Right lobe of liver (tissue), 6 donors: ENCODE measurements around the gene FLYWCH1. TPM values are rescaled to one million over a fixed set of nuclear protein-coding genes. Genes with fewer than 3 reads are reported as not detected.

Experiments
- ATAC-seq, 4 donors: fragments of 200-7000 bp; cut with Tn5 transposase; one replicate each; pipeline ENCODE4 v1.9.1; 2020; ENCODE audit warnings: mild to moderate bottlenecking in 4 of 4, moderate library complexity in 4 of 4
- DNase-seq, 3 donors: peaks; one replicate each; pipeline ENCODE4 v3.0.0-alpha.2; 2020
- H3K27ac ChIP-seq, 3 donors: fragments of 200-600 bp; one replicate each; pipeline ENCODE4 v1.8.0; 2022
- H3K27me3 ChIP-seq, 2 donors: fragments of 200-600 bp; one replicate each; pipeline ENCODE4 v1.8.0; 2022
- H3K36me3 ChIP-seq, 4 donors: fragments of 200-600 bp; sonication (generic) in 1 of 4; one replicate each; pipeline versions ENCODE4 v1.5.1 to v1.8.0; 2017 to 2022; ENCODE audit warnings: control low read depth in 1 of 4
- H3K4me1 ChIP-seq, 4 donors: fragments of 200-600 bp; sonication (generic) in 1 of 4; one replicate each; pipeline versions ENCODE4 v1.5.1 to v1.8.0; 2017 to 2022; ENCODE audit warnings: control low read depth in 1 of 4
- H3K4me3 ChIP-seq, 3 donors: fragments of 200-600 bp; one replicate each; pipeline ENCODE4 v1.8.0; 2022
- H3K9me3 ChIP-seq, 4 donors: fragments of 200-600 bp; sonication (generic) in 1 of 4; one replicate each; pipeline versions ENCODE4 v1.5.1 to v1.8.0; 2017 to 2022; ENCODE audit warnings: control low read depth in 1 of 4
- CTCF ChIP-seq, 4 donors: fragments of 200-600 bp in 3 of 4; fragments of 450-650 bp in 1 of 4; IDR thresholded peaks; one replicate each; pipeline versions ENCODE4 v1.5.1 to v1.8.0; 2016 to 2022; ENCODE audit warnings: antibody characterized with exemption in 4 of 4, mild to moderate bottlenecking in 2 of 4
- POLR2A ChIP-seq: fragments of 450-650 bp; IDR thresholded peaks from one replicate; pipeline ENCODE4 v1.6.1; 2017; ENCODE audit warnings: antibody characterized with exemption, mild to moderate bottlenecking
- WGBS: methylation state at CpG from one replicate; pipeline ENCODE4 v1.1.6; 2018; ENCODE audit warnings: low coverage, low lambda C conversion rate; ENCODE audit not compliant: insufficient coverage; ENCODE audit errors: missing lambda C conversion rate; 5-methylcytosine and 5-hydroxymethylcytosine counted together
- intact Hi-C, 2 donors: fragments of 100-400 bp; cut with DNase I; formaldehyde crosslinking; loops; one replicate each; pipeline versions ENCODE4 v1.11.2 to v1.14.1; 2022
- total RNA-seq, 6 experiments: library from RNA; depleted of rRNA in 2 of 6; stranded (reverse); fragments of >200 nt in 2 of 6; fragmentation: NEBNext Ultra II Directional in 3 of 6; extraction: Animal tissue kit (Norgen Biotek cat#: 25700) in 3 of 6; gene quantifications; one replicate each; pipeline versions ENCODE4 v1.1.0 to v1.2.4, GENCODE V29; 2016 to 2023
- donor health status: DM: no; HTN: yes; CAD: no.
- donor health status: DM: no; HTN: no; CAD: no.
- donor health status: DM: no; HTN: no; CAD: no.
- donor health status: DM: no; HTN: yes; CAD: no.
- donor health status: DM: no; HTN: yes; CAD: no.

FLYWCH1 gene
- total RNA-seq, 6 experiments from 2014 or later = 9.3 to 19.8 (median 15.1) TPM

- TF ChIP-seq POLR2A (no peak), CTCF (IDR thresholded peaks at IDR 0.05) (no peak)
- ATAC-seq (no peak), DNase-seq (peak in 1 of 3 donors; percentile 43)
- Histone ChIP-seq H3K4me3 (no peak overlapping the region), H3K36me3 (no peaks in the 10 kb centered on the region), H3K27ac (no peak overlapping the region), H3K4me1 (peaks cover 0 to 18% (median 5%) of the 10 kb centered on the region in 4 donors), H3K9me3 (no peaks in the 10 kb centered on the region), H3K27me3 (peaks cover 7 to 26% of the 10 kb centered on the region in 2 donors)
- no CpG with 5 or more reads among the region's 39 CpGs for WGBS
- intact Hi-C loops = no loop called here
These were observed 54.5 kb downstream of the FLYWCH1 start for GRCh38 chr16:2966043-2966807.

GRCh38 chr16:2966808-2967191 lies 55.1 kb downstream of the FLYWCH1 start:
- Histone ChIP-seq H3K36me3 (no peaks in the 10 kb centered on the region), H3K9me3 (no peaks in the 10 kb centered on the region), H3K4me1 (peaks cover 0 to 18% (median 5%) of the 10 kb centered on the region in 4 donors), H3K27ac (no peak overlapping the region), H3K27me3 (peaks cover 7 to 26% of the 10 kb centered on the region in 2 donors), H3K4me3 (no peak overlapping the region)
- TF ChIP-seq CTCF (IDR thresholded peaks at IDR 0.05) = no peak
- ATAC-seq = no peak
- intact Hi-C loops = no loop called here
- DNase-seq = peak in 1 of 3 donors; percentile 56
- WGBS = no CpG with 5 or more reads among the region's 46 CpGs

GRCh38 chr16:2967211-2967631 lies 55.5 kb downstream of the FLYWCH1 start:
- H3K4me3 ChIP-seq = no peak overlapping the region
- no peak for DNase-seq
- no peak for TF ChIP-seq POLR2A
- TF ChIP-seq CTCF (IDR thresholded peaks at IDR 0.05) = no peak
- no peaks in the 10 kb centered on the region for H3K9me3 ChIP-seq
- no peak overlapping the region for H3K27ac ChIP-seq
- no peak for ATAC-seq
- intact Hi-C loops = no loop called here
- no peaks in the 10 kb centered on the region for H3K36me3 ChIP-seq
- H3K27me3 ChIP-seq = peaks cover 7 to 26% of the 10 kb centered on the region in 2 donors
- peaks cover 0 to 18% (median 5%) of the 10 kb centered on the region in 4 donors for H3K4me1 ChIP-seq
- WGBS = no CpG with 5 or more reads among the region's 51 CpGs

- ATAC-seq (no peak), DNase-seq (peak in 1 of 3 donors; percentile 54)
- Histone ChIP-seq H3K27me3 (peaks cover 7 to 26% of the 10 kb centered on the region in 2 donors), H3K9me3 (no peaks in the 10 kb centered on the region), H3K4me1 (peaks cover 0 to 18% (median 5%) of the 10 kb centered on the region in 4 donors), H3K27ac (no peak overlapping the region), H3K4me3 (no peak overlapping the region), H3K36me3 (no peaks in the 10 kb centered on the region)
- intact Hi-C loops = no loop called here
- no CpG with 5 or more reads among the region's 33 CpGs for WGBS
- TF ChIP-seq CTCF (IDR thresholded peaks at IDR 0.05) (no peak), POLR2A (no peak)
These were observed 56.0 kb downstream of the FLYWCH1 start for GRCh38 chr16:2967721-2968161.
